BLaER1 treated with 17β-estradiol and CSF1 and Interleukin-3, amounts not matched to agents 10 nM and 100 nM (cell line): ENCODE data around the gene USP24.
"Not testable (repeated sequence)": the region's sequence is repeated elsewhere in the genome, so short reads cannot be mapped to it uniquely, and the experiment has no call there.

ENCODE experiments used
- H3K27ac ChIP-seq, 11 experiments: shearing (Covaris generic); formaldehyde crosslinking; 2 replicates each; pipeline ENCODE4 v1.8.1; 2022
- H3K27me3 ChIP-seq, 11 experiments: shearing (Covaris generic); formaldehyde crosslinking; 2 replicates each; pipeline ENCODE4 v1.8.1; 2022
- H3K36me3 ChIP-seq, 11 experiments: shearing (Covaris generic); formaldehyde crosslinking; 2 replicates each; pipeline ENCODE4 v1.8.1; 2022
- H3K4me1 ChIP-seq, 10 experiments: shearing (Covaris generic); formaldehyde crosslinking; 2 replicates each; pipeline ENCODE4 v1.8.1; 2022
- H3K4me2 ChIP-seq, 11 experiments: shearing (Covaris generic); formaldehyde crosslinking; 2 replicates each; pipeline ENCODE4 v1.8.1; 2022
- H3K4me3 ChIP-seq, 10 experiments: shearing (Covaris generic); formaldehyde crosslinking; 2 replicates each; pipeline ENCODE4 v1.8.1; 2022
- H3K9ac ChIP-seq, 11 experiments: shearing (Covaris generic); formaldehyde crosslinking; 2 replicates each; pipeline ENCODE4 v1.8.1; 2022
- H3K9me3 ChIP-seq, 11 experiments: shearing (Covaris generic); formaldehyde crosslinking; replicated peaks in 1 of 11; 2 replicates each; pipeline ENCODE4 v1.8.1; 2022
- H4K20me1 ChIP-seq, 11 experiments: shearing (Covaris generic); formaldehyde crosslinking; 2 replicates each; pipeline ENCODE4 v1.8.1; 2022
- Cebpa-rat ChIP-seq, 11 experiments: shearing (Covaris generic); IDR thresholded peaks; 2 replicates each; pipeline ENCODE4 v1.8.1; 2022

Gene USP24

DNA sequence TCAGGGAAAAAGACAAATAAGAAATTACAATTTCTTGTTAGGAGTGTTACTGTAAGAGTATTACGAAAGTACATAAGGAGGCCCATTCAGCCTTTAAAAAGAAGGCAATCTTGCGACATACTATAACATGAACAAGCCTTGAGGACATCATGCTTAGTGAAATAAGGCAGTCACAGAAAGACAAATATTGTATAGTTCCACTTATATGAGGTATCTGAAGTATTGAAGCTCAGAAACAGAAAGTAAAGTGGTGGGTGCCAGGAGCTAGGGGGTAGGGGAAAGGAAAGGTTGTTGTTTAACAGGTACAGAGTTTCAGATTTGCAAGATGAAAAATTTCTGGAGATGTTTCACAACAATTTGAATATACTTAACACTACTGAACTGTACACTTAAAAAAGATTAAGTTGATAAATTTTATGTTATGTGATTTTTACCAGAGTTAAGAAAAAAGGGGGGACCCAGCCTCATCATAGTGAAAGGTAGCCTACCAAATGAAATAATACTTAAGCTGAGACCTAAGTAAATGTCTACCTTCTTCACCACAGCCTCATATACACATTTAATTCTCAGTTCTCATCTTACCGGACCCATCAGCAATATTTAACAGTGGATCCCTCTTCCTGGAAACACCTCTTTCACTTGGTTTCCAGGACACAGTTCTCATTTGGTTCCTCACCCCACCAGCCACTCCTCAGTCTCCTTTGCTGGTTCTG, 19.5 kb downstream of the USP24 start:
- H3K4me3 ChIP-seq: no peak overlapping the region
- H4K20me1 ChIP-seq: peaks cover 35 to 97% (median 53%) of the 10 kb centered on the region in 11 experiments; a peak in 21 of 22 replicates
- peaks cover 14 to 35% (median 31%) of the 10 kb centered on the region in 10 experiments; a peak in 18 of 20 replicates for H3K4me1 ChIP-seq
- H3K9me3 ChIP-seq: peaks cover 9 to 19% (median 11%) of the 10 kb centered on the region in 11 experiments
- H3K4me2 ChIP-seq: peak overlapping the region in 10 of 11 experiments; percentile 8 to 72 (median 59); a peak in 17 of 22 replicates
- H3K36me3 ChIP-seq: peaks cover 27 to 83% (median 51%) of the 10 kb centered on the region in 11 experiments
- H3K9ac ChIP-seq: no peak overlapping the region
- H3K27me3 ChIP-seq: no peaks in the 10 kb centered on the region
- H3K27ac ChIP-seq: peak overlapping the region in 2 of 11 experiments; percentile 17 to 20; a peak in 1 of 22 replicates
- TF ChIP-seq Cebpa-rat (IDR thresholded peaks at IDR 0.05): peak in 4 of 11 experiments; percentile 13 to 77 (median 36); a peak in 3 of 22 replicates

- Histone ChIP-seq H3K4me1 (peaks cover 14 to 35% (median 31%) of the 10 kb centered on the region in 10 experiments; a peak in 18 of 20 replicates), H3K27me3 (no peaks in the 10 kb centered on the region), H3K4me3 (no peak overlapping the region), H3K9me3 (peaks cover 2 to 10% (median 5%) of the 10 kb centered on the region in 11 experiments), H3K27ac (peak overlapping the region in 6 of 11 experiments; percentile 9 to 42 (median 24); a peak in 8 of 22 replicates), H3K36me3 (peaks cover 21 to 79% (median 44%) of the 10 kb centered on the region in 11 experiments), H3K9ac (no peak overlapping the region; a peak in 1 of 22 replicates), H4K20me1 (peaks cover 35 to 99% (median 61%) of the 10 kb centered on the region in 11 experiments; a peak in 21 of 22 replicates), H3K4me2 (peak overlapping the region; percentile 8 to 72 (median 55); a peak in 20 of 22 replicates)
- no peak for TF ChIP-seq Cebpa-rat (IDR thresholded peaks at IDR 0.05)
Measured at GRCh38 chr1:55194851-55195250, 20.3 kb downstream of the USP24 start.

DNA sequence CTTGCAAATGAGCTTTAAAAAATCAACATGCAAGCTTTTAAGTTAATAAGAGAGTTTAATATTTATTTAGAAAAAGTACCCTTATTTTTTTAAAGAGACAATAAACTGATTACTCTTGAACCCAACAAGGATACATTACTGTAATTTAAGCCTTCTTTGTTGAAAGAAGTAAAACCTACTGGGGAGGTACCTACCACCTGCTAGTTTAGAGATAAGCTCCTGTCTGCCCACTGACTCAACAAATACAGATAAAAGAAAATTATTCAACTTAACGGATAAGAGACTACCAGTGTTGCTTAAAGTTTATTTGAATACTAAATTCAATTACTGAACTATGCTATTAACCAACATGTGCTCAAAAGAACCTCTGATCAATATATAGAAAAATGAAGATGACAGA, 23.1 kb downstream of the USP24 start:
- Histone ChIP-seq H3K4me1 (peaks cover 14 to 31% (median 30%) of the 10 kb centered on the region in 10 experiments; a peak in 18 of 20 replicates), H3K9me3 (peaks cover 0 to 21% (median 10%) of the 10 kb centered on the region in 11 experiments; a peak in 12 of 22 replicates), H3K27me3 (no peaks in the 10 kb centered on the region), H3K36me3 (peaks cover 8 to 79% (median 34%) of the 10 kb centered on the region in 11 experiments; a peak in 18 of 22 replicates), H3K27ac (no peak overlapping the region), H4K20me1 (peaks cover 30 to 100% (median 60%) of the 10 kb centered on the region in 11 experiments; a peak in 21 of 22 replicates), H3K4me3 (no peak overlapping the region), H3K9ac (no peak overlapping the region), H3K4me2 (no peak overlapping the region)
- no peak for TF ChIP-seq Cebpa-rat (IDR thresholded peaks at IDR 0.05)

- H3K9me3 ChIP-seq: peaks cover 0 to 28% (median 14%) of the 10 kb centered on the region in 11 experiments; a peak in 18 of 22 replicates
- H3K36me3 ChIP-seq: peaks cover 8 to 79% (median 34%) of the 10 kb centered on the region in 11 experiments; a peak in 19 of 22 replicates
- H4K20me1 ChIP-seq: peaks cover 25 to 100% (median 54%) of the 10 kb centered on the region in 11 experiments; a peak in 19 of 22 replicates
- not testable (repeated sequence) for H3K9ac ChIP-seq, H3K27ac ChIP-seq, H3K4me3 ChIP-seq, H3K27me3 ChIP-seq, H3K4me2 ChIP-seq
- H3K4me1 ChIP-seq: peaks cover 14 to 24% (median 23%) of the 10 kb centered on the region in 10 experiments; a peak in 18 of 20 replicates
Measured at GRCh38 chr1:55191219-55191952, 23.8 kb downstream of the USP24 start.

- Histone ChIP-seq H3K36me3 (peaks cover 14 to 86% (median 46%) of the 10 kb centered on the region in 11 experiments), H3K9ac (no peak overlapping the region), H3K4me2 (no peak overlapping the region), H3K27ac (no peak overlapping the region), H3K27me3 (no peaks in the 10 kb centered on the region), H3K9me3 (peaks cover 11 to 41% (median 27%) of the 10 kb centered on the region in 11 experiments; a peak in 21 of 22 replicates), H3K4me1 (peaks cover 6 to 11% (median 10%) of the 10 kb centered on the region in 10 experiments; a peak in 18 of 20 replicates), H3K4me3 (no peak overlapping the region), H4K20me1 (peaks cover 16 to 95% (median 41%) of the 10 kb centered on the region in 11 experiments; a peak in 19 of 22 replicates)
- no peak for TF ChIP-seq Cebpa-rat (IDR thresholded peaks at IDR 0.05)
Measured at GRCh38 chr1:55190109-55190508, 25.1 kb downstream of the USP24 start.

GRCh38 chr1:55188909-55189308, 26.3 kb downstream of the USP24 start:
- H3K27ac ChIP-seq: no peak overlapping the region
- H3K36me3 ChIP-seq: peaks cover 18 to 89% (median 53%) of the 10 kb centered on the region in 11 experiments
- H3K27me3 ChIP-seq: no peaks in the 10 kb centered on the region
- H3K9ac ChIP-seq: no peak overlapping the region
- H3K4me3 ChIP-seq: no peak overlapping the region
- no peak for TF ChIP-seq Cebpa-rat (IDR thresholded peaks at IDR 0.05)
- peaks cover 6 to 91% (median 33%) of the 10 kb centered on the region in 11 experiments; a peak in 18 of 22 replicates for H4K20me1 ChIP-seq
- H3K9me3 ChIP-seq: peaks cover 23 to 53% (median 39%) of the 10 kb centered on the region in 11 experiments
- H3K4me1 ChIP-seq: no peaks in the 10 kb centered on the region
- H3K4me2 ChIP-seq: no peak overlapping the region

DNA sequence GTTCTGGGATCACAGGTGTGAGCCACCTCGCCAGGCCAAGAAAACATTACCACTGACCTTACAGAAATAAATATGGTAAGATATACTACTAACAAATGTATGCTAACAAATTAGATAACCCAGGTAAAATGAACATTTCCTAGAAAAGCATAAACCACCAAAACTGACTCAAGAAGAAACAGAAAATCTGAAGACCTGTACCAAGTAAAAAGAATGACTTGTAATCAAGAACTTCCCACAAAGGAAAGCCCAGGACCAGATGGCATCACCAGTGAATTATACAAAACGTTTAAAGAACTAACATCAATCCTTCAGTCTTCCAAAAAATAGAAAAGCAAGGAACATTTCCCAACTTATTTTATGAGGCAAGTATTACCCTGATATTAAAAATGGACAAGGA, 29.3 kb downstream of the USP24 start:
- Histone ChIP-seq H3K4me3 (no peak overlapping the region), H3K9ac (no peak overlapping the region), H3K36me3 (peaks cover 10 to 88% (median 60%) of the 10 kb centered on the region in 11 experiments), H3K4me1 (peaks cover 0 to 1% (median 0%) of the 10 kb centered on the region in 10 experiments; a peak in 2 of 20 replicates), H3K9me3 (peaks cover 26 to 71% (median 58%) of the 10 kb centered on the region in 11 experiments), H3K27ac (no peak overlapping the region), H3K4me2 (no peak overlapping the region), H3K27me3 (no peaks in the 10 kb centered on the region), H4K20me1 (peaks cover 0 to 89% (median 27%) of the 10 kb centered on the region in 11 experiments; a peak in 10 of 22 replicates)
- TF ChIP-seq Cebpa-rat (IDR thresholded peaks at IDR 0.05): no peak

DNA sequence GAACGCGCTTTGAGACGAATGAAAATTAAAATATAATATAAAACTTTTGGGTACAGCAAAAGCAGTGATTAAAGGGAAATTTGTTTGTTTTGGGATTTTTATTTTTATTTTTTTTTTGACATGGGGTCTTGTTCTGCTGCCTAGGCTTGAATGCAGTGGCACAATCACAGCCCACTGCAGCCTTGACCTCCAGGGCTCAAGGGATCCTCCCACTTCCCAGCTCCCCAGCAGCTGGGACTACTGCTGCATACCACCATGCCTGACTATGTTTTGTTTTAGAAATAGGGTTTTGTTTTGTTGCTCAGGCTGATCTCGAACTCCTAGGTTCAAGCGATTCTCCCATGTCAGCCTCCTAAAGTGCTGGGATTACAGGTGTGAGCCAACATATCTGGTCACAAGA, 30.3 kb downstream of the USP24 start:
- Histone ChIP-seq H3K36me3 (peaks cover 10 to 84% (median 55%) of the 10 kb centered on the region in 11 experiments), H3K4me1 (peaks cover 3 to 11% (median 9%) of the 10 kb centered on the region in 10 experiments; a peak in 17 of 20 replicates), H3K9me3 (peaks cover 26 to 71% (median 58%) of the 10 kb centered on the region in 11 experiments), H4K20me1 (peaks cover 7 to 89% (median 29%) of the 10 kb centered on the region in 11 experiments; a peak in 16 of 22 replicates), H3K27ac (no peak overlapping the region), H3K4me3 (peak overlapping the region in 3 of 10 experiments; percentile 3 to 15 (median 10); a peak in 1 of 20 replicates), H3K4me2 (no peak overlapping the region), H3K27me3 (no peaks in the 10 kb centered on the region), H3K9ac (no peak overlapping the region)
- TF ChIP-seq Cebpa-rat (IDR thresholded peaks at IDR 0.05): no peak
